ENCODE results near the gene CADM1. TPM values are rescaled to one million over a fixed set of nuclear protein-coding genes. Genes with fewer than 3 reads are reported as not detected.
A peak's percentile ranks its signal among the peaks of the same experiment; 100 is the strongest.

The CADM1 gene
- total RNA-seq, 1 donor from 2014 or later = 41.7 TPM

DNA sequence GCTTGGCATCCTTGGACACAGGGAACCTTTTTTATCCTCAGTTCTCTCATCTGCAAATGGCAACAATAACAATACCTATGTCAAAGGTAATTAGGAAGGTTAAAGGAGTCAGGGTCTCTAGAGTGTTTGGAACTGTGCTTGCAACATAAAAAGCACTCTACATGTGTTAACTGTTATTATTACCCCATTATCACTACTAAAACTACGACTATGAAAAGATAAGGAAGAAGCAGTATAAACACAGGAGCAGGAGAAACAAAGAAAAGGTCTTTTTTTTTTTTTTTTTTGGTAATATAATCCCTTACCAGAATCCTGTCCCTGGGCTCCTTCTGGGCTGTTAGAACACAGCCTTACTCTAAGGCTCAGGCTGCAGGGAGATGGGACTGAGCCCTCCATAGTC lies 348.2 kb downstream of the CADM1 start:
- H3K4me3 ChIP-seq (ENCODE audit: low read depth, low read length) = no peak overlapping the region
- TF ChIP-seq, protein P1, sequence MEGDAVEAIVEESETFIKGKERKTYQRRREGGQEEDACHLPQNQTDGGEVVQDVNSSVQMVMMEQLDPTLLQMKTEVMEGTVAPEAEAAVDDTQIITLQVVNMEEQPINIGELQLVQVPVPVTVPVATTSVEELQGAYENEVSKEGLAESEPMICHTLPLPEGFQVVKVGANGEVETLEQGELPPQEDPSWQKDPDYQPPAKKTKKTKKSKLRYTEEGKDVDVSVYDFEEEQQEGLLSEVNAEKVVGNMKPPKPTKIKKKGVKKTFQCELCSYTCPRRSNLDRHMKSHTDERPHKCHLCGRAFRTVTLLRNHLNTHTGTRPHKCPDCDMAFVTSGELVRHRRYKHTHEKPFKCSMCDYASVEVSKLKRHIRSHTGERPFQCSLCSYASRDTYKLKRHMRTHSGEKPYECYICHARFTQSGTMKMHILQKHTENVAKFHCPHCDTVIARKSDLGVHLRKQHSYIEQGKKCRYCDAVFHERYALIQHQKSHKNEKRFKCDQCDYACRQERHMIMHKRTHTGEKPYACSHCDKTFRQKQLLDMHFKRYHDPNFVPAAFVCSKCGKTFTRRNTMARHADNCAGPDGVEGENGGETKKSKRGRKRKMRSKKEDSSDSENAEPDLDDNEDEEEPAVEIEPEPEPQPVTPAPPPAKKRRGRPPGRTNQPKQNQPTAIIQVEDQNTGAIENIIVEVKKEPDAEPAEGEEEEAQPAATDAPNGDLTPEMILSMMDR (IDR thresholded peaks at IDR 0.05; ENCODE audit: insufficient read depth, low read length, poor library complexity, severe bottlenecking) = no peak
- H3K36me3 ChIP-seq (ENCODE audit: control insufficient read depth, insufficient read depth, low read length) = no peaks in the 10 kb centered on the region
- no peak for DNase-seq (ENCODE audit: low read depth)
- H3K27me3 ChIP-seq (ENCODE audit: control insufficient read depth, insufficient read depth, low read length) = no peaks in the 10 kb centered on the region

DNA sequence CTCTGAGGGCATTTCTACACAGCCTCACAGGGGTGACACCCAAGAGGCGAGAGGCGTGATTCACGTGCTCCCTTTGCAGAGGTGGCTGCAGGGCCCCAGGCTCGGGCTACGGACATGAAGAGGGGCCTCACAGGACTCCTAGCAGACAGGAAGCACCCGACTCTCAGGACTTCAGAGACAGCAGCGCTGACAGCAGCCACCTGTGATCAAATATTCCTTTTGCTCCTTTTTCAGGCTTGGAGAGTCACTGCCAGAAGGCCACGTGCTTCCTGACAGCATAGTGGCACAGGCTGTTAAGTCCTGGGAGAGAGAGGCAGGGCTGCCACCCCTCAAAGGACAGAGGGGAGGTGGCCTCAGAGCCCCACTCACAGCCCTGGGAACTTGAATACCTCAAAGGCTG lies 348.9 kb downstream of the CADM1 start:
- H3K27me3 ChIP-seq (ENCODE audit: control insufficient read depth, insufficient read depth, low read length) = no peaks in the 10 kb centered on the region
- TF ChIP-seq, protein P1 (IDR thresholded peaks at IDR 0.05; ENCODE audit: insufficient read depth, low read length, poor library complexity, severe bottlenecking) = no peak
- no peaks in the 10 kb centered on the region for H3K36me3 ChIP-seq (ENCODE audit: control insufficient read depth, insufficient read depth, low read length)
- no peak overlapping the region for H3K4me3 ChIP-seq (ENCODE audit: low read depth, low read length)
- DNase-seq (ENCODE audit: low read depth) = no peak

DNA sequence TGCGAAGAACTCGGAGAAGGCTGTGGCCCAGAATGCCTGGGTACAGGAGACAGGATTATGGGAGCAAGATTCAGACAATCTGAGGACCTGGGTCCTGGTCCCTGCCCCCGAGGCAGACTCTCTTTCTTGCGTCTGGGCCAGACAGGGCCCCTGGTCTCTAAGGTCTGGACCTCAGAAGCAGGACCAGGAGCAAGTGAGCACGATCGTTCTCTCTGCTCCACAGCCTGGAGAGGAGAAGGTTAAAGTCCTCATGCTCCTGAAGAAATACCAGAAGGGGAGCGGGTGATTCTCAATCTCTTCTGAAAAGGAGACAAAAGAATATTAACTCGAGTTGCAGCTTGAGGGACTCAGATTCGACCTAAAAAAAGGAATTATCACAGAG lies 349.9 kb downstream of the CADM1 start:
- TF ChIP-seq, protein P1 (IDR thresholded peaks at IDR 0.05; ENCODE audit: insufficient read depth, low read length, poor library complexity, severe bottlenecking) = no peak
- no peak for DNase-seq (ENCODE audit: low read depth)
- Histone ChIP-seq H3K4me3 (ENCODE audit: low read depth, low read length) (no peak overlapping the region), H3K27me3 (ENCODE audit: control insufficient read depth, insufficient read depth, low read length) (no peaks in the 10 kb centered on the region), H3K36me3 (ENCODE audit: control insufficient read depth, insufficient read depth, low read length) (no peaks in the 10 kb centered on the region)

DNA sequence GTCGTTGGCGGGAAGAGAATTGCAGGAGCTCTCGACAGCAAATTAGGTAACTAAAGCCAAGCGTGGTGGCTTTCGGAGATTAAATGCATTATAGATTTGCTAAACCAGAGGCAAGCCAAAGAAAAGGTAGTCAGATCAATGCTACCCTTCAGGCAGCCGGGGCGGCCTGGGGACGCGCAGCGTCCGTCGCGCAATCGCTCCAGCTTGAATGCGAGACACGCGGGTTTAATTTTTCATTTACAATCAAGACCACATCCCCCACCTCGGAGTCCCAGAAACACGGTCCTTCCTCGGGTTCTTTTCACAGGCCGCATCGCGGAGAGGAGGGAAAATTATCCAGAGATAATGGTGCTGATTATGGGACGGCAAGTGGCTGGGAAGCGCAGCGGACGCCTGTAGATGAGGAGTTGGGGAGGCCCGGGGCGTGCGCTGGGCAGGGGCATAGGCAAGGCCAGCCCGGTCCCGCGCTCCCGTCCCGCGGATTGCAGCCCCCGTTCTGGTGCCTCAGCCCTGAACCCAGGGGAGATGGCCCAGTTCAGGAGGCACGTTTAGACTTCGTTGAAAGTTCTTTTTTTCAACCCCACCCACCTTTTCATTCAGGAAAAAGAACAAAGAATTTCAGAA lies 350.4 kb downstream of the CADM1 start:
- Histone ChIP-seq H3K4me3 (ENCODE audit: low read depth, low read length) (no peak overlapping the region), H3K27me3 (ENCODE audit: control insufficient read depth, insufficient read depth, low read length) (no peaks in the 10 kb centered on the region), H3K36me3 (ENCODE audit: control insufficient read depth, insufficient read depth, low read length) (no peaks in the 10 kb centered on the region)
- TF ChIP-seq, protein P1 (IDR thresholded peaks at IDR 0.05; ENCODE audit: insufficient read depth, low read length, poor library complexity, severe bottlenecking) = no peak
- no peak for DNase-seq (ENCODE audit: low read depth)

DNA sequence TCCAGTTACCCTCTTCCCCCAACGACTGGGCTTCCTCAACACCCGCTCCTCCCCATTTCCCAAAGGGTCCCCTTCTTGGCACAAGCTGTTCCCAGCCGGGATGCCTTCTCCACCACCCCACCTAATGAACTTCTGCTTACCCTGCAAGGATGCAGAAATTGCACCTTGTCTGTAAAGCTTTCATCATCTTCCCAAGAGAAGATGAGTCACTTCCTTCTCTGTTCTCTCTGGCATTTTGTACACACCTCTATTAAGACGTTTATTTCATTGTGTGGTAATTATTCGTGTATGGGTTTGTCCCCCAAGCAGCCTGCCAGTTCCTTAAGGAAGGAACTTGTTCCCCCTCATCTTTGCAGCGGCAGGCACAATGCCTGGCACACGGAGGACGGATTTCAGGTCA lies 351.1 kb downstream of the CADM1 start:
- H3K4me3 ChIP-seq (ENCODE audit: low read depth, low read length) = no peak overlapping the region
- H3K27me3 ChIP-seq (ENCODE audit: control insufficient read depth, insufficient read depth, low read length) = no peaks in the 10 kb centered on the region
- TF ChIP-seq, protein P1 (IDR thresholded peaks at IDR 0.05; ENCODE audit: insufficient read depth, low read length, poor library complexity, severe bottlenecking) = no peak
- DNase-seq (ENCODE audit: low read depth) = peak; percentile 14
- no peaks in the 10 kb centered on the region for H3K36me3 ChIP-seq (ENCODE audit: control insufficient read depth, insufficient read depth, low read length)

DNA sequence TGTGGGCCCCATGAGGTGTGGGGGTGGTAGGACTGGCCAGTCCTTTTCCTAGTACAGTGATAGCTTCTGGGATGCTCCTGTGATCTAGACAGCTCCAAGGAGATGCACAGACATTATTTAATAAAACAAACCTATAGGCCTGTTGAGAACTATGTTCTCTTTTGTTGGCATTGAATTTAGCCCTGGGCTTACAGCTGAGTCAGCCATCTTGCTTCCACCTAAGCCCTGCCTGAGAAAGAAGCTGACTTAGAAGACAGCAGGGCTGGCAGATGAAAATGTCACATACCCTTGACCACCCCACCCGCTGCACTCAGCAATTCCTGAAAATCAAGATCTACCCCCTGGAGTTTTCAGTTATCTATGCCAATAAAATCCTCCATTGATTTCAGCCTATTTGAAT lies 353.2 kb downstream of the CADM1 start:
- TF ChIP-seq, protein P1 (IDR thresholded peaks at IDR 0.05; ENCODE audit: insufficient read depth, low read length, poor library complexity, severe bottlenecking) = no peak

More for the DNA sequence above, 353.2 kb downstream of the CADM1 start:
- Histone ChIP-seq H3K27me3 (ENCODE audit: control insufficient read depth, insufficient read depth, low read length) (no peaks in the 10 kb centered on the region), H3K4me3 (ENCODE audit: low read depth, low read length) (no peak overlapping the region), H3K36me3 (ENCODE audit: control insufficient read depth, insufficient read depth, low read length) (no peaks in the 10 kb centered on the region)
- DNase-seq (ENCODE audit: low read depth) = no peak
